Stimulated activated naive B cell treated with anti-CD40 and anti-IgM and Interleukin-4, amounts not matched to agents 10 μg/mL and 1 μg/mL and 100 μg/mL, for 72 hours (primary cell): ENCODE data around the gene NDUFA13.

ENCODE experiments used
- ATAC-seq, 2 donors: fragments of 150-1000 bp; cut with Tn5 transposase; replicated peaks; 2 replicates each; pipeline ENCODE4 v1.10.0; 2021; ENCODE audit warnings: moderate library complexity in 1 of 2
- DNase-seq: peaks from one replicate; pipeline ENCODE4 v3.0.0; 2021
- H3K27ac Mint-ChIP-seq: one replicate; pipeline ENCODE4 v1.8.0; 2022; ENCODE audit warnings: mild to moderate bottlenecking, mixed read lengths
- H3K27me3 Mint-ChIP-seq, 2 donors: one replicate each; pipeline ENCODE4 v1.8.0; 2022; ENCODE audit warnings: mixed read lengths in 2 of 2
- H3K36me3 Mint-ChIP-seq, 2 donors: one replicate each; pipeline ENCODE4 v1.8.0; 2022; ENCODE audit warnings: mixed read lengths in 2 of 2, mild to moderate bottlenecking in 1 of 2
- H3K4me1 Mint-ChIP-seq, 2 donors: one replicate each; pipeline ENCODE4 v1.8.0; 2022; ENCODE audit warnings: mixed read lengths in 2 of 2, mild to moderate bottlenecking in 1 of 2
- H3K4me3 Mint-ChIP-seq, 2 donors: one replicate each; pipeline ENCODE4 v1.8.0; 2022; ENCODE audit warnings: mild to moderate bottlenecking in 2 of 2, mixed read lengths in 2 of 2, moderate library complexity in 1 of 2
- H3K9me3 Mint-ChIP-seq, 2 donors: one replicate each; pipeline ENCODE4 v1.8.0; 2022; ENCODE audit warnings: mixed read lengths in 2 of 2, mild to moderate bottlenecking in 1 of 2

NDUFA13 gene

GRCh38 chr19:19486343-19487076 lies 29.5 kb upstream of the NDUFA13 start:
- peaks cover 51 to 67% of the 10 kb centered on the region in 2 donors for H3K4me1 Mint-ChIP-seq
- no peaks in the 10 kb centered on the region for H3K27me3 Mint-ChIP-seq
- H3K9me3 Mint-ChIP-seq: no peaks in the 10 kb centered on the region
- peaks cover 17 to 37% of the 10 kb centered on the region in 2 donors for H3K36me3 Mint-ChIP-seq
- ATAC-seq (no peak), DNase-seq (no peak)
- H3K4me3 Mint-ChIP-seq: no peak overlapping the region
- H3K27ac Mint-ChIP-seq: peak overlapping the region; percentile 73

- H3K4me1 Mint-ChIP-seq: peaks cover 51 to 65% of the 10 kb centered on the region in 2 donors
- H3K9me3 Mint-ChIP-seq: no peaks in the 10 kb centered on the region
- no peaks in the 10 kb centered on the region for H3K27me3 Mint-ChIP-seq
- no peak for DNase-seq
- ATAC-seq: no peak
- peak overlapping the region in 1 of 2 donors; percentile 15 for H3K4me3 Mint-ChIP-seq
- peak overlapping the region; percentile 73 for H3K27ac Mint-ChIP-seq
- peaks cover 17 to 33% of the 10 kb centered on the region in 2 donors for H3K36me3 Mint-ChIP-seq
Observed at GRCh38 chr19:19487077-19487949, 28.7 kb upstream of the NDUFA13 start.

- peaks cover 47 to 58% of the 10 kb centered on the region in 2 donors for H3K4me1 Mint-ChIP-seq
- no peak overlapping the region for H3K4me3 Mint-ChIP-seq
Observed at GRCh38 chr19:19487950-19488874, 27.8 kb upstream of the NDUFA13 start.

GRCh38 chr19:19488875-19489690 lies 26.9 kb upstream of the NDUFA13 start:
- Mint-ChIP-seq H3K4me1 (peaks cover 44 to 55% of the 10 kb centered on the region in 2 donors), H3K9me3 (no peaks in the 10 kb centered on the region), H3K36me3 (peaks cover 19 to 29% of the 10 kb centered on the region in 2 donors), H3K4me3 (peak overlapping the region; percentile 25 to 41), H3K27ac (peak overlapping the region; percentile 92), H3K27me3 (no peaks in the 10 kb centered on the region)
- DNase-seq (peak; percentile 65), ATAC-seq (peak; percentile 71)

More at GRCh38 chr19:19487950-19488874, 27.8 kb upstream of the NDUFA13 start:
- no peaks in the 10 kb centered on the region for H3K9me3 Mint-ChIP-seq
- no peaks in the 10 kb centered on the region for H3K27me3 Mint-ChIP-seq
- DNase-seq: no peak
- H3K27ac Mint-ChIP-seq: peak overlapping the region; percentile 92
- ATAC-seq: no peak
- peaks cover 18 to 32% of the 10 kb centered on the region in 2 donors for H3K36me3 Mint-ChIP-seq

GRCh38 chr19:19489804-19490204 lies 26.2 kb upstream of the NDUFA13 start:
- DNase-seq: no peak
- H3K27ac Mint-ChIP-seq: peak overlapping the region; percentile 92
- peaks cover 41 to 50% of the 10 kb centered on the region in 2 donors for H3K4me1 Mint-ChIP-seq
- H3K27me3 Mint-ChIP-seq: no peaks in the 10 kb centered on the region
- ATAC-seq: no peak
- H3K36me3 Mint-ChIP-seq: peaks cover 26 to 33% of the 10 kb centered on the region in 2 donors
- H3K9me3 Mint-ChIP-seq: no peaks in the 10 kb centered on the region
- H3K4me3 Mint-ChIP-seq: no peak overlapping the region

- ATAC-seq (peak; percentile 50 to 65), DNase-seq (peak; percentile 67)
- Mint-ChIP-seq H3K27ac (peak overlapping the region; percentile 92), H3K9me3 (no peaks in the 10 kb centered on the region), H3K36me3 (peaks cover 30 to 36% of the 10 kb centered on the region in 2 donors), H3K4me1 (peaks cover 37 to 47% of the 10 kb centered on the region in 2 donors), H3K4me3 (no peak overlapping the region), H3K27me3 (no peaks in the 10 kb centered on the region)
Observed at GRCh38 chr19:19490214-19490968, 25.6 kb upstream of the NDUFA13 start.

GRCh38 chr19:19491321-19492025 lies 24.6 kb upstream of the NDUFA13 start:
- H3K27me3 Mint-ChIP-seq: no peaks in the 10 kb centered on the region
- DNase-seq: no peak
- no peak overlapping the region for H3K27ac Mint-ChIP-seq
- ATAC-seq: no peak
- H3K9me3 Mint-ChIP-seq: no peaks in the 10 kb centered on the region
- H3K4me3 Mint-ChIP-seq: no peak overlapping the region
- peaks cover 33 to 41% of the 10 kb centered on the region in 2 donors for H3K4me1 Mint-ChIP-seq
- peaks cover 34 to 44% of the 10 kb centered on the region in 2 donors for H3K36me3 Mint-ChIP-seq

- H3K4me1 Mint-ChIP-seq: peaks cover 31 to 41% of the 10 kb centered on the region in 2 donors
- DNase-seq (no peak), ATAC-seq (no peak)
- no peaks in the 10 kb centered on the region for H3K9me3 Mint-ChIP-seq
- no peaks in the 10 kb centered on the region for H3K27me3 Mint-ChIP-seq
- H3K27ac Mint-ChIP-seq: no peak overlapping the region
- H3K4me3 Mint-ChIP-seq: no peak overlapping the region
- peaks cover 37 to 46% of the 10 kb centered on the region in 2 donors for H3K36me3 Mint-ChIP-seq
Observed at GRCh38 chr19:19492026-19492610, 23.9 kb upstream of the NDUFA13 start.

- no peak overlapping the region for H3K27ac Mint-ChIP-seq
- no peak for ATAC-seq
- H3K4me1 Mint-ChIP-seq: peaks cover 16 to 24% of the 10 kb centered on the region in 2 donors
- no peaks in the 10 kb centered on the region for H3K9me3 Mint-ChIP-seq
- no peak overlapping the region for H3K4me3 Mint-ChIP-seq
- no peaks in the 10 kb centered on the region for H3K27me3 Mint-ChIP-seq
- peaks cover 39 to 51% of the 10 kb centered on the region in 2 donors for H3K36me3 Mint-ChIP-seq
- DNase-seq: no peak
Observed at GRCh38 chr19:19493841-19494546, 22.0 kb upstream of the NDUFA13 start.

- Mint-ChIP-seq H3K27me3 (no peaks in the 10 kb centered on the region), H3K36me3 (peaks cover 44 to 46% of the 10 kb centered on the region in 2 donors), H3K27ac (no peak overlapping the region)
Observed at GRCh38 chr19:19495614-19496603, 20.1 kb upstream of the NDUFA13 start.

More at GRCh38 chr19:19495614-19496603, 20.1 kb upstream of the NDUFA13 start:
- no peak overlapping the region for H3K4me3 Mint-ChIP-seq
- H3K4me1 Mint-ChIP-seq: peaks cover 2 to 6% of the 10 kb centered on the region in 2 donors
- DNase-seq (no peak), ATAC-seq (no peak)
- H3K9me3 Mint-ChIP-seq: no peaks in the 10 kb centered on the region
